GM10266 (cell line): Measurements from ENCODE around the gene LRRC74B.

Experiments used
- DNase-seq: peaks from one replicate; pipeline ENCODE4 v3.0.0; 2012; ENCODE audit errors: extremely low spot score
- TF ChIP-seq, protein P1 (sequence below): IDR thresholded peaks from 2 replicates; pipeline ENCODE4 v1.5.1; 2012; ENCODE audit warnings: mild to moderate bottlenecking, low read depth; ENCODE audit not compliant: control insufficient read depth, insufficient read depth; ENCODE audit errors: missing control alignments

The LRRC74B gene

DNA sequence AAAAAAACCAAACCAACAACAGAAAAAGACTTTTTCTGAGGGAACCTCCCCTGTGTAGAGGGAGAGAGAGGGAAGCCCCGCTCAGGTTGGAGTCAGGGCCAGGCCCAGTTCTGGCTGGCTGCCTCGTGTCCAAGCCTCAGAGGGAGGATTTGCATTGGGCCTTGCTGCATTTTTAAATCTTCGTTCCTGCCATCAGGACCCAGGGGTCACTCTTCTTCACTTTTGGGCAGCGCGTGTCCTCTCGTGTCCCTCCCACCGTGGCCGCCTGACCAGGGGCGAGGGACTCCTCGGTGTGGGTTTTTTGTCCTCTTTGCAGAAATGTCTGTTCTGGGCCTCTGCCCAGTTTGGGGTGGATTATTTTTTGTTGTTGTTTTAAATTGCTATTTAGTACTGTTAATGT lies 57.9 kb downstream of the LRRC74B start:
- no peak for DNase-seq

DNA sequence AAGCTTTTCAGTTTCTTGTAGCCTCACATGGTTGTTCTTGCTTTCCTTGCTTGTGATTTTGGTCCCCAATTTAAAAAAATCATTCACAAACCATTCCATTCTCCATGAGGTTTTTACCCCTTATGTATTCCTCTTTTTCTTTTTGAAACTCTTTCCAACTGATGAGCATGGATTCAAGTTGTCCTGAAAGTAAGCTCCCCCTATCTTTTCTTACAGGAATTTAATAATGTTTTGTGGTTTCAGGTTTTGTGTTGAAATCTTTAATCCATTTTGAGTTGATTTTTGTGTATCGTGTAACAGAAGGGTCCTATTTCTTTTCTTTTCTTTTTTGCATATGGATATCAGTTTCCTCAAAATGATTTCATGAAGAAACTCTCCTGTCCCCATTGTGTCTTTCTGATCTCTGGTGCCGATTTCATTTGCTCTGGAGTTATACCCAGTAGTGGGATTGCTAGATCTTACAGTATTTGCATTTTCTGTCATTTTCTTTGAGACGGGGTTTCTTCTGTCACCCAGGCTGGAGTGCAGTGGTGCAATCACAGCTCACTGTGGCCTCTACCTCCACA lies 58.5 kb downstream of the LRRC74B start:
- TF ChIP-seq, protein P1, sequence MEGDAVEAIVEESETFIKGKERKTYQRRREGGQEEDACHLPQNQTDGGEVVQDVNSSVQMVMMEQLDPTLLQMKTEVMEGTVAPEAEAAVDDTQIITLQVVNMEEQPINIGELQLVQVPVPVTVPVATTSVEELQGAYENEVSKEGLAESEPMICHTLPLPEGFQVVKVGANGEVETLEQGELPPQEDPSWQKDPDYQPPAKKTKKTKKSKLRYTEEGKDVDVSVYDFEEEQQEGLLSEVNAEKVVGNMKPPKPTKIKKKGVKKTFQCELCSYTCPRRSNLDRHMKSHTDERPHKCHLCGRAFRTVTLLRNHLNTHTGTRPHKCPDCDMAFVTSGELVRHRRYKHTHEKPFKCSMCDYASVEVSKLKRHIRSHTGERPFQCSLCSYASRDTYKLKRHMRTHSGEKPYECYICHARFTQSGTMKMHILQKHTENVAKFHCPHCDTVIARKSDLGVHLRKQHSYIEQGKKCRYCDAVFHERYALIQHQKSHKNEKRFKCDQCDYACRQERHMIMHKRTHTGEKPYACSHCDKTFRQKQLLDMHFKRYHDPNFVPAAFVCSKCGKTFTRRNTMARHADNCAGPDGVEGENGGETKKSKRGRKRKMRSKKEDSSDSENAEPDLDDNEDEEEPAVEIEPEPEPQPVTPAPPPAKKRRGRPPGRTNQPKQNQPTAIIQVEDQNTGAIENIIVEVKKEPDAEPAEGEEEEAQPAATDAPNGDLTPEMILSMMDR = no peak
- no peak for DNase-seq

More for the DNA sequence above, 57.9 kb downstream of the LRRC74B start:
- TF ChIP-seq, protein P1 = no peak

DNA sequence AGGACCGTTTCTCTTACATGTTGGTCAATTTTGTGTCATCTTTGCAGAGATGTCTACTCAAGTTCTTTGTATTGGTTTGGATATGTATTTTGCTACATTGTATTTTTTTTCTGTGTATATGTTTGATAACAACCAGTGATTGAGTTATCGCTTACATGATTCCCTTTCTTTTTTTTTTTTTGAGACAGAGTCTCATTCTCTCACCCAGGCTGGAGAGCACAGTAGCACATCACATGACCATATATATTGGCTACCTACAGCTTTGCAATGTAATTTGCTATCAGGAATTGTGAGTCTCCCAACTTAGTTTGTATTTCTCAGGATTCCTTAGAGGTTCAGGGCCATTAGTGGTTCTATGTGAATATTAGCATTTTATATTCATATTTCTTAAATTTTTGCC lies 59.5 kb downstream of the LRRC74B start:
- TF ChIP-seq, protein P1 = no peak

DNA sequence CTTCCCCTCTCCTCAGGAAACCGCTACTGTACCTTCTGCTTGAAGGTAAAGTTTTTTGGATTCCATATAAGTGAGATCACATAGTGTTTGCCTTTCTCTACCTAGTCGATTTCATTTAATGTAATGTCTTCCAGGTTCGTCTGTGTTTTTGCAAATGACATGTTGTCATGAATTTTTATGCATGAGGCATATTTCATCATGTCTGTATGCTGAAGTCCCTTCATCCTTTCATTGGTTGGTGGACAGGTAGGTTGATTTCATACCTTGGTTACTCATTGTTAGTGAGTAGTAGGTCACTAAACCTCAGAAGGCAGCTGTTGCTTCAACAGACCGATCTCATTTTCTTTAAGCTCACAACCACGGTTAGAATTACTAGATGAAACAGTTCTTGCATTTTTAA lies 60.3 kb downstream of the LRRC74B start:
- DNase-seq = no peak
- TF ChIP-seq, protein P1 = no peak

More for the DNA sequence above, 59.5 kb downstream of the LRRC74B start:
- no peak for DNase-seq

DNA sequence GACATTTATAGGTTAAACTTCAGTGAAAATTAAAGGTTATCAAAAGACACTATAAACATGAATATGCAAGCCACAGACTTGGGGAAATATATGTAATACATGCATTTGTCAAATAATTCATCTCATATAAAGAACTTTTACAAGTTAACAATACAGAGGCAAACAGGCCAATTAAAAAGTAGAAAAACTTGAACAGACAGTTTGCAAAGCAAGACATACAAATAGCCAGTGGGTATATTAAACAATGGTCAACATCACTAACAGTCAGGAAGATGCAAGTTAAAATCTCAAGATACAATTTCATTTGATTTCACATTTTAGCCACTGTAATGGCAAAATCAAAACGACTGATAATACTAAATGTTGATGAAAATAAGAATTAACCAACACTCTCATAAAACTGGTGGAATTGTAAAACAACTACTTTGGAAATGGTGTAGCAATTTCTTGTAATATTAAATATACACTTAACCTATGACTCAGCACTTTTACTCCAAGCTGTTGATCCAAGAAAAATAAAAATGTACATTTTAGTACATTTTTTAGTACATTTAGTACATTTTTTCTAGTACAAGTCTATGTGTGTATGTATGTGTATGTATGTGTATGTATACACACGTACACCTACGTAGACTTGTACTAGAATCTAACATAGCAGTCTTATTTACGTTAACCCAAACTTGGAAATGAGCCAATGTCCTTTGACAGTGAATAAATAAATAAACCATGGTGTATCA lies 62.8 kb downstream of the LRRC74B start:
- TF ChIP-seq, protein P1 = no peak
- DNase-seq = no peak
